HepG2 (cell line): Measurements from ENCODE around the gene CCT6A. TPM values are rescaled to one million over a fixed set of nuclear protein-coding genes. Genes with fewer than 3 reads are reported as not detected.

ENCODE experiments used
- ARNT2 ChIP-seq: sonication (generic); formaldehyde crosslinking; IDR thresholded peaks from 2 replicates; pipeline ENCODE4 v1.8.0; 2022; ENCODE audit warnings: mild to moderate bottlenecking, low read depth, missing genetic modification reagents, moderate library complexity
- ESRRA ChIP-seq: sonication (generic); formaldehyde crosslinking; IDR thresholded peaks from 2 replicates; pipeline ENCODE4 v1.5.1; 2020; ENCODE audit warnings: mild to moderate bottlenecking, low read depth, missing genetic modification reagents
- GPN1 ChIP-seq: sonication (generic); formaldehyde crosslinking; IDR thresholded peaks from 2 replicates; pipeline ENCODE4 v1.5.1; 2020; ENCODE audit warnings: missing genetic modification reagents, borderline replicate concordance
- HHEX ChIP-seq: IDR thresholded peaks from 2 replicates; pipeline ENCODE4 v1.6.1; 2016; ENCODE audit warnings: control low read depth
- HNRNPLL ChIP-seq: fragments of 200-400 bp; formaldehyde crosslinking; IDR thresholded peaks from 2 replicates; pipeline ENCODE4 v1.6.1; 2017; ENCODE audit warnings: mild to moderate bottlenecking, low read depth, low read length; ENCODE audit not compliant: poor library complexity, severe bottlenecking
- MATR3 ChIP-seq: sonication (generic); formaldehyde crosslinking; IDR thresholded peaks from 2 replicates; pipeline ENCODE4 v1.4.0; 2020; ENCODE audit warnings: missing genetic modification reagents
- MTA1 ChIP-seq: sonication (generic); formaldehyde crosslinking; IDR thresholded peaks from 2 replicates; pipeline ENCODE4 v1.4.0; 2020; ENCODE audit warnings: missing genetic modification reagents, mild to moderate bottlenecking, borderline replicate concordance
- MXD3 ChIP-seq: IDR thresholded peaks from 2 replicates; pipeline ENCODE4 v1.6.1; 2016; ENCODE audit warnings: mild to moderate bottlenecking, missing biosample characterization, missing genetic modification reagents
- MXD4 ChIP-seq: IDR thresholded peaks from 2 replicates; pipeline ENCODE4 v1.6.1; 2016; ENCODE audit warnings: mild to moderate bottlenecking, missing biosample characterization, missing genetic modification reagents
- NFYC ChIP-seq: IDR thresholded peaks from 2 replicates; pipeline ENCODE4 v1.6.1; 2016; ENCODE audit warnings: missing genetic modification reagents, missing compliant biosample characterization
- PRMT3 ChIP-seq: sonication (generic); formaldehyde crosslinking; IDR thresholded peaks from 2 replicates; pipeline ENCODE4 v1.8.1; 2022; ENCODE audit warnings: low read depth, mild to moderate bottlenecking, moderate library complexity, missing genetic modification reagents, borderline replicate concordance
- RAD21 ChIP-seq: fragments of 450-650 bp; formaldehyde crosslinking; IDR thresholded peaks from 2 replicates; pipeline ENCODE4 v1.5.0; 2020; ENCODE audit warnings: mild to moderate bottlenecking
- RFX5 ChIP-seq: IDR thresholded peaks from 2 replicates; pipeline ENCODE4 v1.6.1; 2011; ENCODE audit warnings: low read depth, low read length, improper control_type of control experiment
- SMYD3 ChIP-seq: sonication (generic); formaldehyde crosslinking; IDR thresholded peaks from 2 replicates; pipeline ENCODE4 v1.8.1; 2023; ENCODE audit warnings: mild to moderate bottlenecking, missing genetic modification reagents
- SNRNP70 ChIP-seq: fragments of 200-400 bp; formaldehyde crosslinking; IDR thresholded peaks from 2 replicates; pipeline ENCODE4 v1.6.1; 2017; ENCODE audit warnings: mild to moderate bottlenecking, low read depth, low read length, moderate library complexity
- ZBTB20 ChIP-seq: sonication (generic); formaldehyde crosslinking; IDR thresholded peaks from 2 replicates; pipeline ENCODE4 v1.8.1; 2023; ENCODE audit warnings: missing genetic modification reagents, low read depth, mild to moderate bottlenecking, borderline replicate concordance
- ZNF280D ChIP-seq: sonication (generic); formaldehyde crosslinking; IDR thresholded peaks from 2 replicates; pipeline ENCODE4 v1.5.1; 2020; ENCODE audit warnings: mild to moderate bottlenecking, missing genetic modification reagents
- ZNF331 ChIP-seq: sonication (generic); formaldehyde crosslinking; IDR thresholded peaks from 2 replicates; pipeline ENCODE4 v1.4.0; 2020; ENCODE audit warnings: missing genetic modification reagents
- ZNF550 ChIP-seq: sonication (generic); formaldehyde crosslinking; IDR thresholded peaks from 2 replicates; pipeline ENCODE4 v1.4.0; 2020; ENCODE audit warnings: mild to moderate bottlenecking, missing genetic modification reagents, borderline replicate concordance
- ZNF576 ChIP-seq: sonication (generic); formaldehyde crosslinking; IDR thresholded peaks from 2 replicates; pipeline ENCODE4 v1.4.0; 2020; ENCODE audit warnings: mild to moderate bottlenecking, missing genetic modification reagents
- ZNF678 ChIP-seq: sonication (generic); formaldehyde crosslinking; IDR thresholded peaks from 2 replicates; pipeline ENCODE4 v1.4.0; 2020; ENCODE audit warnings: mild to moderate bottlenecking, missing genetic modification reagents
- ZNF775 ChIP-seq: sonication (generic); formaldehyde crosslinking; IDR thresholded peaks from 2 replicates; pipeline ENCODE4 v1.4.0; 2020; ENCODE audit warnings: missing genetic modification reagents, mild to moderate bottlenecking, moderate library complexity, borderline replicate concordance
- polyA plus RNA-seq, 8 experiments: library from polyadenylated mRNA; depleted of rRNA in 3 of 8; stranded (reverse) in 7 of 8; unstranded in 1 of 8; fragments of >200 nt; fragmentation: Illumina TruSeq in 4 of 8; extraction: Trizol in 4 of 8; gene quantifications; 2 replicates each; pipeline versions ENCODE4 v1.2.1 to v1.2.3, GENCODE V29; 2011 to 2016; ENCODE audit warnings: low read depth in 4 of 8, missing spikeins in 1 of 8, mixed read lengths in 1 of 8; ENCODE audit not compliant: insufficient read depth in 1 of 8
- total RNA-seq, 5 experiments: library from RNA; depleted of rRNA; stranded (reverse); fragments of >200 nt; fragmentation: Illumina TruSeq; extraction: Trizol; gene quantifications; 2 replicates each; pipeline ENCODE4 v1.2.3, GENCODE V29; 2016; ENCODE audit warnings: low read depth in 1 of 5
- TF ChIP-seq, protein P1 (sequence below): sonication (generic); formaldehyde crosslinking; IDR thresholded peaks from 2 replicates; pipeline ENCODE4 v1.8.0; 2023; ENCODE audit warnings: mild to moderate bottlenecking, missing genetic modification reagents
- TF ChIP-seq, protein P2 (sequence below): sonication (generic); formaldehyde crosslinking; IDR thresholded peaks from 2 replicates; pipeline ENCODE4 v1.5.0; 2020; ENCODE audit warnings: missing genetic modification reagents, mild to moderate bottlenecking, borderline replicate concordance

Gene CCT6A
- total and polyA plus RNA-seq, 2 of the 13 experiments (the other 11 are each of a cell fraction or from before 2014, with no cell fraction given): 219 to 292 TPM

DNA sequence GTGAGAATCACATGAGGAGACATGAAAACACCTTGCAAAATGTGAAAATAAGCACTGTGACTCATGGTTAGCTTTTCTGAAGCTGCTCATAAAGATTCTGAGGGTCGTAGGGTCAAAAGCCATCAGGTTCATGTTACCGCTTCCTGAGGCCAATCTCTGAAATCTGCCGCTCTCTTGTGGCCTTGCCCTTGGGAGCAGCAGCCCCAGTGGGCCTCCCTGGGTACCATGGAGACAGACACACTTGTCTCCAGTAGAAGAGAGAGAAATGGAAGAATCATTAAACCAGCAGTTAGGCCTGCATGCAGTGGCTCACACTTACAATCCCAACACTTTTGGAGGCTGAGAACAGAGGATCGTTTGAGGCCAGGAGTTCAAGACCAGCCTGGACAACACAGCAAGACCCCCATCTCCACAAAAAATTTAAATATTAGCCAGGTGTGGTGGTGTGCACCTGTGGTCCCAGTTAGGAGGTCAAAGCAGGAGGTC, 44.4 kb upstream of the CCT6A start (continued):
- TF ChIP-seq ZNF678 (CRISPR knock-in tag) (no peak), GPN1 (no peak), RFX5 (no peak), MXD4 (CRISPR knock-in tag) (peak; percentile 51; the same call in 1 of the 2 replicates), ZBTB20 (peak; percentile 92; the same call in 1 of the 2 replicates), SNRNP70 (no peak), ZNF775 (CRISPR knock-in tag) (no peak), HNRNPLL (no peak), ZNF576 (CRISPR knock-in tag) (no peak), ZNF331 (CRISPR knock-in tag) (peak; percentile 63), SMYD3 (CRISPR knock-in tag) (peak; percentile 83; the same call in 1 of the 2 replicates), ZNF280D (CRISPR knock-in tag) (peak; percentile 87; the same call in 1 of the 2 replicates), ESRRA (CRISPR knock-in tag) (peak; percentile 66), HHEX (CRISPR knock-in tag) (no peak; the same call in 1 of the 2 replicates), RAD21 (no peak), MTA1 (CRISPR knock-in tag) (peak; percentile 63; the same call in 1 of the 2 replicates), MATR3 (CRISPR knock-in tag) (no peak), ARNT2 (no peak), ZNF550 (no peak), PRMT3 (CRISPR knock-in tag) (no peak), MXD3 (no peak), NFYC (CRISPR knock-in tag) (0 out of 2 replicates have a peak, but pooled peaks have one; percentile 17)
- TF ChIP-seq, protein P1, sequence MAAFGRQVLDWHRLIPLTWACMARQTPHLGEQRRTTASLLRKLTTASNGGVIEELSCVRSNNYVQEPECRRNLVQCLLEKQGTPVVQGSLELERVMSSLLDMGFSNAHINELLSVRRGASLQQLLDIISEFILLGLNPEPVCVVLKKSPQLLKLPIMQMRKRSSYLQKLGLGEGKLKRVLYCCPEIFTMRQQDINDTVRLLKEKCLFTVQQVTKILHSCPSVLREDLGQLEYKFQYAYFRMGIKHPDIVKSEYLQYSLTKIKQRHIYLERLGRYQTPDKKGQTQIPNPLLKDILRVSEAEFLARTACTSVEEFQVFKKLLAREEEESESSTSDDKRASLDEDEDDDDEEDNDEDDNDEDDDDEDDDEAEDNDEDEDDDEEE (CRISPR knock-in tag): no peak
- TF ChIP-seq, protein P2, sequence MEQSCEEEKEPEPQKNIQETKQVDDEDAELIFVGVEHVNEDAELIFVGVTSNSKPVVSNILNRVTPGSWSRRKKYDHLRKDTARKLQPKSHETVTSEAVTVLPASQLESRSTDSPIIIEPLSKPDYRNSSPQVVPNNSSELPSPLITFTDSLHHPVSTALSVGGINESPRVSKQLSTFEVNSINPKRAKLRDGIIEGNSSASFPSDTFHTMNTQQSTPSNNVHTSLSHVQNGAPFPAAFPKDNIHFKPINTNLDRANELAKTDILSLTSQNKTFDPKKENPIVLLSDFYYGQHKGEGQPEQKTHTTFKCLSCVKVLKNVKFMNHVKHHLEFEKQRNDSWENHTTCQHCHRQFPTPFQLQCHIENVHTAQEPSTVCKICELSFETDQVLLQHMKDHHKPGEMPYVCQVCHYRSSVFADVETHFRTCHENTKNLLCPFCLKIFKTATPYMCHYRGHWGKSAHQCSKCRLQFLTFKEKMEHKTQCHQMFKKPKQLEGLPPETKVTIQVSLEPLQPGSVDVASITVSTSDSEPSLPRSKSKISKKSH: no peak
